GM12891 (cell line): Measurements from ENCODE around the gene TM2D1.

Experiments used
- POLR2A ChIP-seq: IDR thresholded peaks from 2 replicates; pipeline ENCODE4 v1.6.1; 2011; ENCODE audit warnings: low read depth, low read length, control low read depth
- POLR2AphosphoS5 ChIP-seq: IDR thresholded peaks from 2 replicates; pipeline ENCODE4 v1.6.1; 2011; ENCODE audit warnings: low read depth, low read length, control low read depth
- SPI1 ChIP-seq: IDR thresholded peaks from 2 replicates; pipeline ENCODE4 v1.6.1; 2011; ENCODE audit warnings: low read depth, low read length, control low read depth
- TAF1 ChIP-seq: IDR thresholded peaks from 2 replicates; pipeline ENCODE4 v1.6.1; 2011; ENCODE audit warnings: low read depth, low read length, control low read depth

DNA sequence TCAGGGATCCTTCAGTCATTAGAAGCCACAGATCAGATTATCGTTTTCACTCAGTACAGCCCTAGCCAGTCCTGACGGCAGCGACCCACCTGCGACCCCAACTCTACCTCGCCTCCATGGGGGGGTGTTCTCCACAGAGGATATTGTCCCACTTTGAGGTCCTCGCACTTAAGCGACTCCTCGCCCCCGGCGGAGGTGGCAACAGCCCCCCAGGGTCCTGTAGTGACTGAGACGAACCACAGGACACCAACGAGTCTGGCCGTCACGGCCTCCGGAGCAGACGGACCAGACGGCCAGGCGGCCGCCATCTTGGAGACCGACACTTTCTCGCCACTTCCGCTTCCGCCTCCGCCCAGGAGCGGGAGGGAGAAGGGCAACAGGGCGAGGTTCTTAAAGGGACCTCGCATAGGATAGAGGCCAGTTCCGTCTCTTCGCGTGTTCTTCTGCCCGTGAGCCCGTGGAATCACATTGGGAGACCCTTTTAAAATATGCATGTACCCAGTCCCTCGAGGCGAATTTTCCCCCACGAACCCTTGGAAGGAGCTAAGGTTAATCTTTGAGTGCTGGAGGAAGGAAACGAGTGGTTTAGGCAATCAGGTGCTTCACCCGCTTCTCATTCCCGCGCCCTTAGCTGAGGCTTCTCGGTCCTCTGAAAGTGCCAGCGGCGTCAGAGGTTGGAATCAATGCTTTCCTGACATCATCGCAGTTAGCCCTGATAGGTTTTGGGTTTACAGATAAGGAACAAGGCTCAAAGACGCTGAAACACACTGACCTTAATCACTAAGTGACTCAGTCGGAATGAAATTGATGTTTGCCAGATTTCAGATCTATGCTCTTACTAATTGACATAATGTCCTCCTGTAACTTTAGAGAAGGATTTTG, at the start of gene TM2D1:
- TF ChIP-seq TAF1 (peak; percentile 98), POLR2AphosphoS5 (peak; percentile 98), POLR2A (peak; percentile 99), SPI1 (peak; percentile 87)
